Panc1 (cell line): ENCODE data around the gene ITGBL1.

Experiments
- CTCF ChIP-seq: fragments of 450-650 bp; IDR thresholded peaks from 2 replicates; pipeline ENCODE4 v1.5.1; 2017; ENCODE audit warnings: mild to moderate bottlenecking
- POLR2AphosphoS5 ChIP-seq: IDR thresholded peaks from 2 replicates; pipeline ENCODE4 v1.6.1; 2012; ENCODE audit warnings: mild to moderate bottlenecking, low read depth, low read length, moderate library complexity
- REST ChIP-seq, 2 experiments: IDR thresholded peaks; 2 replicates each; pipeline ENCODE4 v1.6.1; 2011 to 2012; ENCODE audit warnings: low read depth in 2 of 2, control low read depth in 1 of 2, low read length in 1 of 2, mild to moderate bottlenecking in 1 of 2, moderate library complexity in 1 of 2; ENCODE audit not compliant: insufficient read depth in 1 of 2
- SIN3A ChIP-seq: IDR thresholded peaks from 2 replicates; pipeline ENCODE4 v1.6.1; 2012; ENCODE audit warnings: low read depth, mild to moderate bottlenecking, low read length, moderate library complexity, borderline replicate concordance; ENCODE audit not compliant: insufficient read depth

DNA sequence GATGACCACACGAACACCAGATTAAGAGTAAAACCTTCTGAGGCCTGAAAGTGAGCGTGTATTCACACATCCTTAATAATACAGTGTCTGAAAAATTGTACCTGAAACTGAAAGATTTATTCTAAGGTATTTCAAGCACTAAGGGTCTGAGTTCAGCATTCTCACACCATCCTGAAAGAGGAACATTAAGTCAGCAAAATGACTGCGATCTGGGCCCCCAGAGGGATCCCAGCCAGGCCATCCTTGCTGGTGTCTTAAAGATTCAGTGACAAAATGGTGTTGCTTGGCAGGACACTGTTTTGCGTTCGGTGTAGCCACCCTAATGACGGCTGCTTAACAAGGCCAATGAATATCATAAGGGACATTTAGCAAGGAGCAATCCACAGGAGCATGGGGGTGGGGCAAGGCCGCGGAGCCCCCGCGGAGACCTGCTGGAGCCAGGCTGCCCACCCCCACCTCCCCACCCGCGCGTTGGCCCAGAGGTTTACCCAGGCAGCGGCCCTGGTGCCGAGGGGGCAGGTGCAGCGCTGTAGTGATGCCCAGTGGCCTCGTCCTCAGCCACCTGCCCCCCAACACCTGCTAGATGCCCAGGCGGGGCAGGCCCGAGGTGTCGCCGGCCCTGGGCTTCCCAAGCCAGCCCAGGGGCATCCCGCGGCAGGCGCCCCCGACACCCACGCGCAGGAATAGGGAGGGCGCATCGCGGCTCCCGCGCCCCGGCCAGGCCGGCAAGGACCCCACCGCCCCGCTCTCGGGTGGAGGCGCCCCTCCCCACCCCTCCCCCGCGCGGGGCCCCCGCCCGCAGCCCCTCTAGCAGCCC lies 36.9 kb upstream of the ITGBL1 start:
- TF ChIP-seq CTCF, result no peak
- no peak for TF ChIP-seq REST (IDR thresholded peaks at IDR 0.05; ENCODE audit: insufficient read depth in 1 of 2, low read depth in 2 of 2, low read length in 1 of 2)
- no peak for TF ChIP-seq SIN3A
- TF ChIP-seq POLR2AphosphoS5, result no peak
